ENCODE data around the gene LOXL3. TPM values are rescaled to one million over a fixed set of nuclear protein-coding genes. Genes with fewer than 3 reads are reported as not detected.

LOXL3 gene
- total RNA-seq, 1 donor from 2014 or later = 12.1 TPM

DNA sequence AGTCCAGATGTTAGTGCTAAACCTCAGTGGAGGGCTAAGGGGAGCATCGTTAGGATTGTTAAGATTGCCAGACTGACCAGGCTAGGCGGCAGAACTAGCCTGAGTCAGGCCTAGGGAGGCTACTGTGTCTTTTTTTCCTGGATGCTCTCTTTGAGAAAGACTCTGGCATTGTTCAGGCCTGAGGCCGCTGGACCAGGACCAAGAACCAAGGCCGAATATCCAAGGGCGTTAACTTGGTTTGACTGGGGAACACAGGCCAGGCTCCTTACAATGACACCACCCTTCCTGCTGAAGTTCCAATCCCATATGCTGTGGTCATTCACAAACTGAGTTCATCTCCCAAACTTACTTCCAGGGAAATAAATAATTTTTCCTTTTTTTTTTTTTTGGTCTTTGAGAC lies 13.5 kb downstream of the LOXL3 start:
- ATAC-seq (peak in 1 of 2 donors; percentile 6), DNase-seq (no peak)
- Histone ChIP-seq H3K27ac (peak overlapping the region; percentile 39), H3K9me3 (no peaks in the 10 kb centered on the region), H3K4me3 (no peak overlapping the region), H3K36me3 (no peaks in the 10 kb centered on the region), H3K4me1 (no peaks in the 10 kb centered on the region), H3K27me3 (ENCODE audit: low read depth) (no peaks in the 10 kb centered on the region)
- intact Hi-C loops (cut with DNase I) = no loop called here
- TF ChIP-seq, protein P1, sequence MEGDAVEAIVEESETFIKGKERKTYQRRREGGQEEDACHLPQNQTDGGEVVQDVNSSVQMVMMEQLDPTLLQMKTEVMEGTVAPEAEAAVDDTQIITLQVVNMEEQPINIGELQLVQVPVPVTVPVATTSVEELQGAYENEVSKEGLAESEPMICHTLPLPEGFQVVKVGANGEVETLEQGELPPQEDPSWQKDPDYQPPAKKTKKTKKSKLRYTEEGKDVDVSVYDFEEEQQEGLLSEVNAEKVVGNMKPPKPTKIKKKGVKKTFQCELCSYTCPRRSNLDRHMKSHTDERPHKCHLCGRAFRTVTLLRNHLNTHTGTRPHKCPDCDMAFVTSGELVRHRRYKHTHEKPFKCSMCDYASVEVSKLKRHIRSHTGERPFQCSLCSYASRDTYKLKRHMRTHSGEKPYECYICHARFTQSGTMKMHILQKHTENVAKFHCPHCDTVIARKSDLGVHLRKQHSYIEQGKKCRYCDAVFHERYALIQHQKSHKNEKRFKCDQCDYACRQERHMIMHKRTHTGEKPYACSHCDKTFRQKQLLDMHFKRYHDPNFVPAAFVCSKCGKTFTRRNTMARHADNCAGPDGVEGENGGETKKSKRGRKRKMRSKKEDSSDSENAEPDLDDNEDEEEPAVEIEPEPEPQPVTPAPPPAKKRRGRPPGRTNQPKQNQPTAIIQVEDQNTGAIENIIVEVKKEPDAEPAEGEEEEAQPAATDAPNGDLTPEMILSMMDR (IDR thresholded peaks at IDR 0.05) = no peak

DNA sequence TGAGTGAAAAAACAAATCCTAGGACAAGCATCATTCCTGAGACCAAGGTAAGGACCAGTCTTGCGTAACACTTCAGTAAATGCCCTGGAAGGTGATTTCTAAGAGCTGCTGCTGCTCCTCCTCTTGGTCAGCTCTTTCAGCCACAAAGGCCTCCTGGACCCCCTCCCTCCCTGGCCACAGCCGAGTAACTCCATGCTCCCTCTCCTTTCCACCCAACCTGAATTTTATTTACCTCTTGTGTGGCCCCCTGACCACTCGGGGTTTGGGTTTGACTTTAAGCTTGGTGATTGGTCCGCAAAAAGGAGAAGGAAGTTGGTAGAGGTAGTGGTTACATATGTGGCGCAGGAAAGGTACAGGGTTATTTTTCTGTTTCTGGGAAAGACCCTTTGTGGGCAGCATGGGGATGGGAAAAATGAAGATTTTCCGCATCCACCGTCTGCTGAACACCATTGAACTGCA lies 14.8 kb downstream of the LOXL3 start:
- no peak for ATAC-seq
- Histone ChIP-seq H3K4me3 (no peak overlapping the region), H3K27me3 (ENCODE audit: low read depth) (no peaks in the 10 kb centered on the region), H3K27ac (no peak overlapping the region), H3K36me3 (no peaks in the 10 kb centered on the region), H3K9me3 (no peaks in the 10 kb centered on the region), H3K4me1 (no peaks in the 10 kb centered on the region)
- intact Hi-C loops (cut with DNase I) = no loop called here
- DNase-seq = no peak
- TF ChIP-seq, protein P1 (IDR thresholded peaks at IDR 0.05) = no peak

DNA sequence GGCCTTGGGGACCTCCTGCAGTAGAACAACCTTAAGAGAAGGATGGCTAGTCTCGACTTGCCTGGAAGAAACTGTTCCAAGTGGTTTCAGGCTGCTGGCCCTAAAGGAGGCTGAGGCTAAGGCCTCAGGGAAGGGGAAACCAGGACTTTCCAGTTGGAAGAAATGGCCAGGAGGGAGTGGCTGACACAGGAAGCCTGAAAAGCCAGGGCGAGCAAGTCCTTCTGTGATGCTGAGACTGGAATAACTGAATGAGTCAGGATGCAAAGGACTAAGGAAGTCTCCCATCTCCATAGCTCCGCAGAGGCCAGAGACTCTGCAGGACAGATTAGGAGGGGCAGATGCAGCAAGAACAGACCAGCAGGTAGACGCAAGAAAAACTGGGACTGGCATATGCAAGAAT lies 16.6 kb downstream of the LOXL3 start:
- no peak overlapping the region for H3K27ac ChIP-seq
- intact Hi-C loops (cut with DNase I) = no loop called here
- TF ChIP-seq, protein P1 (IDR thresholded peaks at IDR 0.05) = no peak
- peaks cover under 1% of the 10 kb centered on the region for H3K4me1 ChIP-seq
- no peak for ATAC-seq
- no peak for DNase-seq
- no peaks in the 10 kb centered on the region for H3K9me3 ChIP-seq
- peaks cover 16% of the 10 kb centered on the region for H3K36me3 ChIP-seq
- no peak overlapping the region for H3K4me3 ChIP-seq
- H3K27me3 ChIP-seq (ENCODE audit: low read depth) = no peaks in the 10 kb centered on the region

DNA sequence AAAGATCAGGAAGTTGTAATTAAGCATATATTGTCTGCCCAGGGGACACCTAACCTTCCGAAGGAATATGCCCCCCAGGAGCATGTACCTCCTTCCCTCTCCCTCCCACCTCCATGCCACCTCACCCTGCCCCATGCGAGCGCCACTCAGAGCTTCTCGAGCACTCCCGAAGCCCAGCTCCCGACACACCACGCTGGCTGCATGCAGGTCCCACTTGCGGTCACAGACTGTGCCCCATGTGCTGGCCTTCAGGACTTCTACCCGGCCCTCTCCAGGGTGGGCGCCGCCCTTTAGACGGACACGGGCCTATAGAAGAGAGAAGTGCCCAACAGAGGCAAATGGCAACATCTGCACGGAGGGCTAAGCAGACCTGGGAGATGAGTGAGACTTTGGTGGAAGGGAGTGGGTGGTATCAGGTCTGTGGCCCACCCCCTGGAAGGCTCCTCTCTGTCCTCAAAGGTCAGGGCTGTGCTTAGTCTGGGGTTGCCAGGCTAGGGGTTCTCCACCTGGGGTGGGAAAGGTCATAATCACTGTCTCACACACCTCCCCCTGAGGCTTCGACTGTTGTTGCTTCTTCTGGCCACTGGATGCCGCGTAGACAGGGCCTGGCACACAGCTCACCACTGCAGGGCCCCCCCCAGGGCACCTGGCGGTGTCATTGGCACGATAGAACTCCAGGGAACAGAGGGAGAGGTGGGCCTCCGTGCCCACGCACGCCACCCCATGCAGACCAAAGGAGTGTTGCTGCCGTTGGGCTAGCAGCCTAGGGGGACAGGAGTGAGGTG lies 17.4 kb downstream of the LOXL3 start:
- Histone ChIP-seq H3K27me3 (ENCODE audit: low read depth) (no peaks in the 10 kb centered on the region), H3K36me3 (peaks cover 24% of the 10 kb centered on the region), H3K4me3 (no peak overlapping the region), H3K4me1 (peaks cover 8% of the 10 kb centered on the region), H3K27ac (no peak overlapping the region), H3K9me3 (no peaks in the 10 kb centered on the region)
- ATAC-seq = no peak
- DNase-seq = no peak
- TF ChIP-seq, protein P1 (IDR thresholded peaks at IDR 0.05) = no peak
- intact Hi-C loops (cut with DNase I) = no loop called here

DNA sequence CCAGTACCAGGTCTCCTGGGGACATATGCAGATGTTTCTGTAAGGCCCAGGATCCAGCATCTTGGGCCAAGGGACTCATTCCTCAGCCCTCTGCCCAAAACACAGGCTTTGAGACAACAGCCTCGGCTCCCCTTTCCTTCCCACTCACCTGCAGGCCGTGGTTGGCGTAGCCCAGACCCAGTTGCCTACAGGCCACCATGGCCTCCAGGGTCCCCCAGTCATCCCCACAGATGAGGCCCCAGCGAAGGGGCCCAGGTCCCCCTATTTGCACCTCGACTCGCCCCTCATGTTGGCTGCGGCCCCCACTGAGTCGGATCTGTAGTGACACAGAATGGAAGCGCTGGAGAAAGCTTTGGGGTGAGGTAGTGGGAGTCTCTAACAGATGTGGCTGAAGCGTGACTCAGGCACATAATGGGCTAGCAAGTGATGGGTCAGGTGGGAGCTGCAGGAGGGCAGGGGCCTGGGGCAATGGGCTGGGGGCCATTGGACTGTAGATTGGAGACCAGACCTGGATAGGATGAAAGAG lies 18.2 kb downstream of the LOXL3 start:
- intact Hi-C loops (cut with DNase I) = no loop called here
- peaks cover 17% of the 10 kb centered on the region for H3K4me1 ChIP-seq
- no peak overlapping the region for H3K27ac ChIP-seq
- no peak overlapping the region for H3K4me3 ChIP-seq
- TF ChIP-seq, protein P1 (IDR thresholded peaks at IDR 0.05) = no peak
- no peaks in the 10 kb centered on the region for H3K27me3 ChIP-seq (ENCODE audit: low read depth)
- no peak for DNase-seq
- H3K36me3 ChIP-seq = peaks cover 24% of the 10 kb centered on the region
- no peaks in the 10 kb centered on the region for H3K9me3 ChIP-seq
- ATAC-seq = no peak

Measured in lower lobe of right lung (tissue), 2 donors.